DMS153 (cell line): Measurements from ENCODE around the gene G3BP2.
"Not testable (repeated sequence)": the region's sequence is repeated elsewhere in the genome, so short reads cannot be mapped to it uniquely, and the experiment has no call there.

Experiments used
- DNase-seq: peaks from one replicate; lab custom pipeline; 2025; lab: John Stamatoyannopoulos, UW

The G3BP2 gene

GRCh38 chr4:75673027-75673958 lies at the start of gene G3BP2:
Gene G3BP2, minus strand, starts transcription at chr4:75673411. Its CDS starts 11,386 bp downstream, at chr4:75662025.
- peak; percentile 99 for DNase-seq

GRCh38 chr4:75722417-75722816 lies 49.2 kb upstream of the G3BP2 start:
- no peak for DNase-seq

DNA sequence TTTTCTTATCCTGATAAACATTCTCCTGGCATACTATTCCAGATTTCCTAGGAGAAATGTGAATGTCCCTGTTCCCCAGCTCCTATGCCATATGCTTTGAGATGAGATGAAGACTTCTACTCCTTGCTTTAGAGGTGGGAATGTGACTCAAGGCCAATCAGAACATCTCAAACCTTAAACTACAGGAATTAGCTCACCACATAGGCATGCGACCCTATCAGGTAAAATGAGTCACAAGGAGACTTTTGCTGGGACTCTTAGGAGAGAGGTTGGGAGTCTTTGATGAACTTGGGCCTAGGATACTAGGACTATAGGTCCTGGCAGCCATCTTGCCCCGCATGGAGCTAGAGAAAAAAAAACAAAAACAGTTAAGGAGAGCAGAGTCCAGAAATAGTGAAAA lies 45.3 kb upstream of the G3BP2 start:
- no peak for DNase-seq

DNA sequence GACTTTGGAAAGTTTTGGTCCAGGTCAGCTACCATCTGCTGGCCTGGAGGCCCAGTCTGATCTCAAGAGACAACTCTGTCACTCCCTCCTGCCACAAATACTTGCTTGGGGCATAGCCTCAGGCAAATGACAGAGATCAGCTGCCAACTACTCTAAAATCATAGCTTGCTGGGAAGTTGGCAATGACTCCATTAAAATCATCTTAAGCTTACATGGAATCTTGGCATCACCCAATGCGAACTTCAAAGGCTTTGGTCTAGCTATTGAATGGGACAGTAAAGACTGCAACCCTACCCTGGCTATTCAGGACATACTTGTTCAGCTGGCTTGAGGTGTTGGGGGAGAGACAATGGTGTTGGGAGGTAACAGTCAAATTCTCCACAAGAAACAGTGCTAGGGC lies 44.2 kb upstream of the G3BP2 start:
- no peak for DNase-seq

GRCh38 chr4:75716054-75716453 lies 42.8 kb upstream of the G3BP2 start:
- DNase-seq = not testable (repeated sequence)

GRCh38 chr4:75715105-75715799 lies 42.0 kb upstream of the G3BP2 start:
- no peak for DNase-seq

- DNase-seq = no peak
Observed at GRCh38 chr4:75714704-75715103, 41.5 kb upstream of the G3BP2 start.

GRCh38 chr4:75714011-75714410 lies 40.8 kb upstream of the G3BP2 start:
- no peak for DNase-seq

DNA sequence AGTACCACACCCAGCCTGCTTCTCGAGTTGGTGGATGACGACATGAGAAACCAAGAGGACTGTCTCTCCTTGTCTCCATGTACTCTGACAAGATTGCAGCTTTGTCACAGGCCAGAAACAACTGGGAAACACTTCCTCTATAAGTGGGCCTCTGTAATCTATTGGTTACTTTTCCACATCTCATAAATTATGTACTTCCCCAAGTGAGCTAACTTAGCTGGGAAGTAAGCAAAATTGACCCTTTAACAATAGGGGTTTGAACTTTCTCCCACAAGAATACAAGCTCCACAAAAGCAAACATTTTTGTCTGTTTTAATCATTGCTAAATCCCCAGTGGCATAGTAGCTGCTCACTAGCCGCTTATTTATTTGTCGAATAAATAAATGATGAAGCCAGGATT lies 37.0 kb upstream of the G3BP2 start:
- DNase-seq = no peak

GRCh38 chr4:75708218-75708691 lies 35.0 kb upstream of the G3BP2 start:
- no peak for DNase-seq

- no peak for DNase-seq
Observed at GRCh38 chr4:75705198-75705977, 32.2 kb upstream of the G3BP2 start.

- DNase-seq = no peak
Observed at GRCh38 chr4:75702919-75703411, 29.8 kb upstream of the G3BP2 start.

DNA sequence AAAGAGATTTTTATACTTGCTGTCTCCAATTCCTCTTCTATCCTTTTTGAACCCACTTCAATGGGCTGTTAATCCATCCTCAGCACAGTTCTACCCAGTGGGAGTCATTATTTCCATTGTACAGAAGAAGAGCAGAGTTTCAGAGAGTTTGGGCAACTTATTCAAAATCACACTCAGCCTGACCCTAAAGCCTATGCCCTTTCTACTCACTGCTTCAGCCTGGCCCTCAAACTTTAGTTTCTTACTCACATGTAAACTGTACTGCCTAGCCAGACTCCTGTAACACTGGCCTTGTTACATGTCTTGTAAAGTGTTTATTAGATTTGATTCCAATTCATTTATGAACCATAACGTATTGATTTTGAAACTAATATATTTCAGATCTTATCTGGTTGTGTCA lies 26.1 kb upstream of the G3BP2 start:
- DNase-seq = no peak

- DNase-seq = no peak
Observed at GRCh38 chr4:75698963-75699228, 25.7 kb upstream of the G3BP2 start.

- no peak for DNase-seq
Observed at GRCh38 chr4:75698162-75698962, 25.2 kb upstream of the G3BP2 start.

DNA sequence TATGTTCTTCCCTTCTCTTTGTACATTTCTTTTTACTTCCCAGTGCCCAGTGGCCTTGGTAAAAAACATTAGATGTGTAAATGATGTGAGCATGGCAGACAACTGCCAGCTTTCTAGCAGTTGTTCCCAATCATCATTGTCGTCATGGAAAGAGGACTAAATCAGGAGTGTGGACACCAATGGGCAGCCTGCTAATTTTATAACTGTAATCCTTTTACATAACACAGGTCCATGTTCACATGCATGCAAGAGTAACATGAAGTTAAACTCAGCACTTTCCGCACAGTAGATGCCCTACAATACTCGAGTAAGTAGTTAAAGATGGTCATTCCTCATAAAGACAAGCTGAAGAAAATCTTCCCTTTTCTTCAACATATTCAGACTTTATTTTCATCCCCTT lies 23.4 kb upstream of the G3BP2 start:
- no peak for DNase-seq

GRCh38 chr4:75696071-75696470 lies 22.9 kb upstream of the G3BP2 start:
- peak; percentile 38 for DNase-seq

DNA sequence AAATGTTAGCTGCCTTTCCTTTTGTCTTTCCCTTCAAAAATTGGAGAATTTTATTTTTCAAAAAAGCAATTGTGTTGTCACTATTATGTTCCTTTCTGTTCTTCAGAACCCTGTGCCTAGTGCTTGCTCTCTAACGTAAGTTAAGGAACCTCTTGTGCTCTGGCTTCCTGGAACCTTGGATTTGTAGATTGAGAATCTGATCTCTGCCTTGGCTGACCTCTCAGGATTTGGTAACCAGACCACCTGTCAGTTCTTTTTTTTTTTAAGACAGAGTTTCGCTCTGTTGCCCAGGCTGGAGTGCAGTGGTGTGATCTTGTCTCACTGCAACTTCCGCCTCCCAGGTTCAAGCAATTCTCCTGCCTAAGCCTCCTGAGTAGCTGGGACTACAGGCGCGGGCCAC lies 18.9 kb upstream of the G3BP2 start:
- DNase-seq = not testable (repeated sequence)

DNA sequence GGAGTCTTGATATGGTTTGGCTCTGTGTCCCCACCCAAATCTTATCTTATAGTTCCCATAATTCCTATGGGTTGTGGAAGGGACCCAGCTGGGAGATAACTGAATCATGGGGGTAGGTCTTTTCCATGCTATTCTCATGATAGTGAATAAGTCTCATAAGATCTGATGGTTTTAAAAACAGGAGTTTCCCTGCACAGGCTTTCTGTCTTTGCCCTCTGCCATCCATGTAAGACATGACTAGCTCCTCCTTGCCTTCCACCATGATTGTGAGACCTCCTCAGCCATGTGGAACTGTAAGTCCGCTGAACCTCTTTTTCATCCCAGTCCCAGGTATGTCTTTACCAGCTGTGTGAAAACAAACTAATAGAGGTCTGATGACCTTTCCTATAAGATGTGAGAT lies 13.9 kb upstream of the G3BP2 start:
- not testable (repeated sequence) for DNase-seq

- no peak for DNase-seq
Observed at GRCh38 chr4:75686346-75686745, 13.1 kb upstream of the G3BP2 start.

- DNase-seq = no peak
Observed at GRCh38 chr4:75685546-75686189, 12.5 kb upstream of the G3BP2 start.
